GM21576 (cell line): ENCODE measurements around the gene FASN.
A peak's percentile ranks its signal among the peaks of the same experiment; 100 is the strongest.

ENCODE experiments used
- ATAC-seq: cut with Tn5 transposase; IDR thresholded peaks from one replicate; pipeline ENCODE4 v1.9.1; 2021; ENCODE audit warnings: mild to moderate bottlenecking, moderate library complexity; ENCODE audit not compliant: unreplicated experiment

Gene FASN

DNA sequence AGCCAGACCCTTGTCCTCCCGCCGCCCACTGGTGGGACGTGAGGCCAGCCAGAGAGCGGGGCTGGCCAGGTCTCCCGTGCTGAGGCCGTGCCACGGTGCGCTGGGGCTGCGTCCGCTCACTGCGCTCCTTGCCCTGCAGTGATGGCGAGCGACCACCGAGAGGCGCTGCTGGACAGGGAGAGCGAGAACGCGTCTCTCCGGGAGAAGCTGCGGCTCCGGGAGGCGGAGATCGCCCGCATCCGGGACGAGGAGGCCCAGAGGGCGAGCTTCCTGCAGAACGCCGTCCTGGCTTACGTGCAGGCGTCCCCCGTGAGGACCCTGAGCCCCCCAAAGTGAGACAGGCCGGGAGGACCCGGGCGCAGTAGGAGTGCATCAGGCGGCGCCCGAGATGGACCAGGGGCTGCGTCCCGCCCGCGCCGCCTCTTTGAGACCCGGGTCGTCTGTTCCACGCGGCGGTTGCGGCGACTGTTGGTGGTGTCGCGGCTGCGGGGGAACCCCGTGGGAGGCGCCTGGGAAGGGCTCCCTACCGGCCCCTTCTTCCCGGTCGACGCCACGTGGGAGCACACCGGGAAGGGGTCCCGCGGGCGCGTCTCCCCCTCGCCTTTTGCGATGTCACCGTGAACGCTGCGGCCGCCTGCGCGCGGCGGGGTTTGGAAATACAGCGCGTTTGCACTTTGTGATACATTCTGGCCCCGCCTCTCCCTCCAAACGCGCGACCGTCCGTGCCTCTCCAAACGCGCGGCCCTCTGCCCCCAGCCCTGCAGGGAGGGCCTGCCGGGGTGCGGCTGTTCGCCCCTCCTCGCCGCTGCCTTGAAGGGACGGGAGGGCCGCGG lies 67.3 kb downstream of the FASN start:
- ATAC-seq, result peak; percentile 58

- no peak for ATAC-seq
These were observed 68.0 kb downstream of the FASN start for GRCh38 chr17:82029990-82030469.

GRCh38 chr17:82029391-82029790 lies 68.6 kb downstream of the FASN start:
- ATAC-seq, result no peak

- no peak for ATAC-seq
These were observed 69.1 kb downstream of the FASN start for GRCh38 chr17:82028966-82029365.
